Sigmoid colon (tissue), 4 donors: Measurements from ENCODE around the gene LNX2.

Experiments
- CTCF ChIP-seq, 4 experiments: fragments of 450-650 bp in 3 of 4; fragments of 200-600 bp in 1 of 4; IDR thresholded peaks; one replicate each; pipeline ENCODE4 v1.5.1; 2016 to 2019; ENCODE audit warnings: antibody characterized with exemption in 4 of 4, mild to moderate bottlenecking in 3 of 4, moderate library complexity in 2 of 4
- EP300 ChIP-seq, 4 donors: sonication (generic); formaldehyde crosslinking; IDR thresholded peaks; one replicate each; pipeline ENCODE4 v1.6.1; 2017; ENCODE audit warnings: antibody characterized with exemption in 4 of 4
- POLR2A ChIP-seq, 2 donors: fragments of 450-650 bp; IDR thresholded peaks; one replicate each; pipeline ENCODE4 v1.6.1; 2016; ENCODE audit warnings: antibody characterized with exemption in 2 of 2, mild to moderate bottlenecking in 2 of 2, moderate library complexity in 2 of 2
- POLR2AphosphoS5 ChIP-seq, 4 donors: sonication (generic); formaldehyde crosslinking; IDR thresholded peaks; one replicate each; pipeline ENCODE4 v1.6.1; 2017; ENCODE audit warnings: antibody characterized with exemption in 4 of 4

DNA sequence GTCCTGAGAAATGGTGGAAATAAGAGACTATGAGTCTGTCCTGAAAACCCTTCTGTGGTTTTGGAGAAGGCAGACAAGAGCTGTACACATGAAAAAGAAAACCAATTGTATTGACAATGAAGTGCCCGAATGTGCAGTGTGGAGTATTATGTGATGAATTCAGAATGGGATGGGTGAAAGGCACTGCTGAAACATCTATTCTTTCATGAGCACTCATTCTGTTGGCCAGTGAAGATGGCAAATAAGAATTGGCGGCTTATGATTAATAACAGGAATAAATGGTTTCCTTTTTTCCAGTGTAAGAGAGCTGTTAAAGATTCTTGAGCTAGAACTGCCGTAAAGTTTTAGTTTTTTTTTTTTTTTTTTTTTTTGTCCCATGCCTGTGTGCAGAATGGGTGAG, 7.1 kb upstream of the LNX2 start:
- no peak for TF ChIP-seq CTCF (IDR thresholded peaks at IDR 0.05)
- no peak for TF ChIP-seq POLR2A (IDR thresholded peaks at IDR 0.05)
- TF ChIP-seq EP300 (IDR thresholded peaks at IDR 0.05): no peak
- no peak for TF ChIP-seq POLR2AphosphoS5 (IDR thresholded peaks at IDR 0.05)
